G401.6 (cell line): ENCODE data around the gene POU4F2.

Experiments used
- FAIRE-seq: peaks from 2 replicates; lab custom pipeline; 2012; peaks lifted over from hg19 to GRCh38; lab: Jason Lieb, UNC

Gene POU4F2, protein sequence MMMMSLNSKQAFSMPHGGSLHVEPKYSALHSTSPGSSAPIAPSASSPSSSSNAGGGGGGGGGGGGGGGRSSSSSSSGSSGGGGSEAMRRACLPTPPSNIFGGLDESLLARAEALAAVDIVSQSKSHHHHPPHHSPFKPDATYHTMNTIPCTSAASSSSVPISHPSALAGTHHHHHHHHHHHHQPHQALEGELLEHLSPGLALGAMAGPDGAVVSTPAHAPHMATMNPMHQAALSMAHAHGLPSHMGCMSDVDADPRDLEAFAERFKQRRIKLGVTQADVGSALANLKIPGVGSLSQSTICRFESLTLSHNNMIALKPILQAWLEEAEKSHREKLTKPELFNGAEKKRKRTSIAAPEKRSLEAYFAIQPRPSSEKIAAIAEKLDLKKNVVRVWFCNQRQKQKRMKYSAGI

DNA sequence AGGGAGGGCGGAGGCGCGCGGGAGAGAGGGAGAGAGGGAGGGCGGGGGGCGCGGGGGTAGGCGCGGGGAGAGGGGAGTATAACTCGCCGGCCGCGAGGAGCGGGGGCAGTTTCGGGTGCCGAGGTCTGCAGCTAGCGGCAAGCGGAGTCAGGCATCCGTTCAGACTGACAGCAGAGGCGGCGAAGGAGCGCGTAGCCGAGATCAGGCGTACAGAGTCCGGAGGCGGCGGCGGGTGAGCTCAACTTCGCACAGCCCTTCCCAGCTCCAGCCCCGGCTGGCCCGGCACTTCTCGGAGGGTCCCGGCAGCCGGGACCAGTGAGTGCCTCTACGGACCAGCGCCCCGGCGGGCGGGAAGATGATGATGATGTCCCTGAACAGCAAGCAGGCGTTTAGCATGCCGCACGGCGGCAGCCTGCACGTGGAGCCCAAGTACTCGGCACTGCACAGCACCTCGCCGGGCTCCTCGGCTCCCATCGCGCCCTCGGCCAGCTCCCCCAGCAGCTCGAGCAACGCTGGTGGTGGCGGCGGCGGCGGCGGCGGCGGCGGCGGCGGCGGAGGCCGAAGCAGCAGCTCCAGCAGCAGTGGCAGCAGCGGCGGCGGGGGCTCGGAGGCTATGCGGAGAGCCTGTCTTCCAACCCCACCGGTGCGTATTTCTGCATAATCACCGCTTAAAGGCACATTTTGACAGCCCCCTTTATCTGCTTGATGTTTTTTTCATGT is at the start of gene POU4F2:
Gene POU4F2 (plus strand): TSS at position 108 of the 720 bp plus-strand sequence. CDS start 248 bp downstream, at position 356.
- FAIRE-seq: no peak

GRCh38 chr4:146590801-146591200 is 47.9 kb upstream of the POU4F2 start:
- no peak for FAIRE-seq

- FAIRE-seq: no peak
These were observed 46.7 kb upstream of the POU4F2 start for GRCh38 chr4:146592019-146592418.

DNA sequence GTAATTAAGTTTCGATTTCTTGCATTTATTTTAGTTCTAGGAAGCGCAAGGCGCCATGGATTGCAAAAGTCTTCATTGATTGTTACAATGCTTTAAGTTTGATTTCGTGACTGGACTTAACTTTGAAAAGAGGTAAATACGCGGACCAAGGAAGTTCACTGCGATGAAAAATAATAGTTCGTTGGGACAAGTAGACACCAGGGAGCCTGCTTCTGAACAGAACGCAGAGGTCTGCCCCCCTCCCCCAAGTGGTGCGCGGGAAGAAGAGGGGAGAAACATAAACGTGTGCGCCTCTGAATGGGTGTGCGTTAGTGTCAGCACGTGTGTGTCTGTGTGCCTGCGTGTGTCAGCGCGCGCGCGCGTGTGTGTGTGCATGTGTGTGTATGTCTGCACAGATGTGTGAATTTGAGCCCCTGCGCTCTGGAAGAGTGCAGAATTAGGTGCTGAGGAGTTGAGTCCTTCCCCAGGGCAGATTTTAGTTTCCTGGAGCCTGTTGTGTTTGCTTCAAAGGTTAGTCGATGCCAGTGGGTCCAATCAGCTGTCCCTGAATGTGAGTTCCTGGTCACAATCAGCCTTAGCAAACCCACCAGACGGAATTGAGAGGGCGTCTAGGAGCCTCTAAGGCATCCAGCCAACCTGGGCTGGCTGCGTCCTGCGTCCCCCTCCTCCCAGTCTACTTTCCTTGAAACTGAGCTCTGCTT is 5.8 kb upstream of the POU4F2 start:
- FAIRE-seq: no peak

- FAIRE-seq: no peak
These were observed 5.3 kb upstream of the POU4F2 start for GRCh38 chr4:146633471-146633800.

- FAIRE-seq: no peak
These were observed 3.9 kb upstream of the POU4F2 start for GRCh38 chr4:146634825-146635224.

DNA sequence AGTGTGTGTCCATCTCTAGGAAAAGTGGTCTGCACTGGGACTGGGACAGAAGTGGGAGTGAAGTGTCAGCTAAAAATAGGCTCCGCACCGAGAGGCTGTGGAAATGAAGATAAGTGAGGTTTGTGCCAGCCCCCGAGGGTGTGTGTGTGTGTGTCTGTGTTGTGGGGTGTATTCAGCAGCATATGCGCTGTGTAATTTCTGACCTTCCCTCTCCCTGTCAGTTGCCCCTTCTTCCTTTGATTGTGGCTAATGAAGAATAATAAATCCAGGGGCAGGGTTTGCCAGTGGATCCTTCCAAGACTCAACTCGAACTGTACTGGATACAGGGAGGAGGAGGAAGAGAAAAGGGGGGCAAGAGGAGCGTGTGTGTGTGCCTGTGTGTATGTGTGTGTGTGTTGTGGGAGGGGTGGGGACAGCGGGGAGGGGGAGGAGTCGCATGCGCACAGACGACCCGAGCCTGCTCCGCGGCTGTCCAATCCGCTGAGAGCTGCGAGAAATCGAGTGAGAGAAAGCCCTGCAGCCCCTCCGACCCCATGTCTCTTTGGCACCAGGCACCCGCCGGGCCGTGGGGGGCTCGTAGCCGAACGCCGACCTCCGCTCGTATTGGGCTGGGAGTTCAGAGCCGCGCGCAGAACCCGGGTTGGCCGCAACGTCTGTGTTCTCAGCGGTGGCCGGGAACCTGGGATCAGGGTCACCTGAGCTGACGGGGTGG is 916 bp upstream of the POU4F2 start:
- no peak for FAIRE-seq

DNA sequence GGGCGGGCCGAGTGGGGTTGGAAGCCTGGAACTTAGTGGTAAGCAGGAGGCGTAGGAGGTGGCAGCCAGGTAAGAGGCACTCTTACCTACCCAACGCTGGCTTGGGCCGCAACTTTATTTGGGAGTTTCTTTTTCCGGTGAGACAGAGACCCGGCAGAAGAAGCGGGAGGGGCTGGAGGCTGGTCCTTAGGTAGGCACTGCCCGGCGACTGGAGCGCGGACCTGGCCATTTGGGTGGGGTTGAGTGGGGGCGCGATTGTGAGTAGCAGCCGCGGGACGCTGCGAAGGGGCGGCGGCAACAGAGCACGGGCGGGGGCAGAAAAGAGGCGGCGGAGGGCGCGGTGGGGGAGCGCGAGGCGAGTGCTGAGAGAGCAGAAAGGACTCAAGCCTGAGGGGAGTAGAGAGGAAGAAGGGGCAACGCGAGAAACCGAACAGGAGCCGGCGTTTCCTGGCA is 334 bp upstream of the POU4F2 start:
- FAIRE-seq: no peak

GRCh38 chr4:146639506-146639932 is 826 bp downstream of the POU4F2 start:
- no peak for FAIRE-seq

DNA sequence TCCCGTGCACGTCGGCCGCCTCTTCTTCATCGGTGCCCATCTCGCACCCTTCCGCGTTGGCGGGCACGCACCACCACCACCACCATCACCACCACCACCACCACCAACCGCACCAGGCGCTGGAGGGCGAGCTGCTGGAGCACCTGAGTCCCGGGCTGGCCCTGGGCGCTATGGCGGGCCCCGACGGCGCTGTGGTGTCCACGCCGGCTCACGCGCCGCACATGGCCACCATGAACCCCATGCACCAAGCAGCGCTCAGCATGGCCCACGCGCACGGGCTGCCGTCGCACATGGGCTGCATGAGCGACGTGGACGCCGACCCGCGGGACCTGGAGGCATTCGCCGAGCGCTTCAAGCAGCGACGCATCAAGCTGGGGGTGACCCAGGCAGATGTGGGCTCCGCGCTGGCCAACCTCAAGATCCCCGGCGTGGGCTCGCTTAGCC is 1.4 kb downstream of the POU4F2 start:
- FAIRE-seq: no peak

GRCh38 chr4:146640465-146641061 is 1.9 kb downstream of the POU4F2 start:
- FAIRE-seq: no peak

GRCh38 chr4:146641762-146642161 is 3.1 kb downstream of the POU4F2 start:
- FAIRE-seq: no peak

DNA sequence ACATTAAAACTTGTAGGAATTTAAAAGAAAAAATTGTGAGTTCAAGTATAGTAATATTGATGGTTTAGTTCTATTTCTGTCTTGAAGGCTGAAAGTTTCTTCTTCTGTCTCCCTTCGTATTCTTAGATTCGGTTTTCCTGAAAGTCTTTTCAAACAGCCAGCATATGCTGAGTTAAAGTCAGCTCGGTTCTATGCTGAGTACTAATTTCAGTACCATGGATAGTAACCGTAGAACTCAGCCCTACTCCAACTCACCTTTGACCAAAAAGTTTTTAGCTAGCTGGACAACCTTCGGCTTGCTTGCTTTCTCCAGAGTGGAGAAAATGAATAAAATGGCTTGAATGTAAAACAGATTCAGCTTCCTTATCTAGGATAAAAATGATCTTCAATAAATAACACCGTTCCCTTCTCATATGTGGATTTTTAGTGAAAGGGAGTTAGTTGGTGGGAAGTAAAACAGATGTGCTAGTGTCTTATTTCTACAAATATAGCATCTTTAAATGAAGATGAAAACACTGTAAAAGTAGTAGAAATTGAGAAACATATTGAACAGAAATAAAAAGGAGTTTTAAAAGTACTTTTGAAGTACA is 5.2 kb downstream of the POU4F2 start:
- FAIRE-seq: no peak

GRCh38 chr4:146645921-146646320 is 7.2 kb downstream of the POU4F2 start:
- no peak for FAIRE-seq

DNA sequence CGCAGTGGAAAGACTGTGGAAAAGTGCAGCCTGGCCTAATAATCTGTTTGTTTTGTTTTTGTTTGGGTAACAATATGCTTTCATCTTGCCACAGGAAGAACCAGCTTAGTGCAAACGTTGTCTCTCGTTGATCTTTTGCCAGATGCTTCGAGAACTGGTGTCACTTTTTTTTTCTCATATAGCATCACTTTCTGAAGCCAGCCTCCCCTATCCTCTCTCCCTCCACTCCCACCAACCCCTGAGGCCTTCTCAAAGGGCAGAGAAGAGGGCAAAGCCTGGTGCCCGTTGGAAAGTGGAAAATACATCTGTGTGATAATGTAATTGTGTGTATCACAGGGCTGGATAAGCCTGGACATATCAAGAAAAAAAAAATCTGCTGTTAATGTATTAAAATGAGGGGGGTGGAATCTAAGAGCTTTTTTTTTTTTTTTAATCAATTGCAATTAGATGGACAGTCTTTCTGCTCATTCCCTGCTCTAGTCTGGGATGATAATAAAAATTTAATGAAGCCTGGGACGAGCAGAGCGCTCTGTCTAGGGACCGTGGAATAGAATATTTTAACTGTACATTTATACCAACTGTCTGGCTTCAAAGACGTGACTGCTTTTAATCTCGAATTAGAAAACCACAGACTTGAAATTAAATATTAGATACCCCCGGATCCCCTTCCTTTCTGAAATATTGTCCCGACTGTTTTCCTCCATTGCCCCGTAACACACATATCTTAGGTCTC is 8.1 kb downstream of the POU4F2 start:
- no peak for FAIRE-seq

DNA sequence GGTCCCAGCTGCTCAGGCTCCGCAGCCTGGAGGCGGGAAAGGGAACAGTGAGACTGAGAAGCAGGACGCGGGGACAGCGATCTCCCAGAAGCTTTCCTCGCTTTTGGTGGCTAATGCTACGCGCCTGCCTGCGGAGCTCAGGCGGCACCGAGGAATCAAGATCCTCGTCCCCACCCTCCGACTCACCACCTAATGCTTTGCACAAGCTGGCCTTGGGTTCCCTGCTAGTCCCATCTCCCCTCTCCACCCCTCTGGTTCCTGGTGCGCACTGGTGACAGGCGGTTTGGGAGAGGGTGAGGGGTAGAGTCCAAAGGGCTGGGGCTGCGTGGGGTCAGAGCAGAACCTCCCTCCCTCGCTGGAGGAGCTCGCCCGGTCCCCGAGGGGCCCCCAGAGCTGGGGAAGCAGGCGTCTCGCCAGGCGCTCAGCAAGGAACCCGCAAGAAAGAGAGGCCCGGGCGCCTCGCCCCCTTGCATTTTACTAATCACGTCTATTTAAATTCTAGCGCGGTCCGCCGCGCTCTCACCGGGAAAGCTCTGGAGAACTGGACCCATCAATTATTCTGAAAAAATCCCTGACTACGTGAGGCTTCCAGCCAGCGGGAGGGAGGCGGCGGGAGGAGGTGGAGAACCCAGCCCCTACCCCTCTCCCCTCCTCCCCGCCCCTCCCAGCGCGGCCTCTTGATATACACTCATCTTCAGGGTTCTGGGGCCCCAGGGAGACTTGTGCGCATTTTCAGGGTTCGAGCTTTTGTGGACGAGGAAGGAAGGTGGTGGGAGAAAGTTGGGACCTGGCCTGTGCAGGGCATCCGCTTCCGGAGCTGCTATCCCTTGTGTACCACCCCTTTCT is 9.1 kb downstream of the POU4F2 start:
- FAIRE-seq: no peak

GRCh38 chr4:146648461-146648783 is 9.7 kb downstream of the POU4F2 start:
- FAIRE-seq: no peak

DNA sequence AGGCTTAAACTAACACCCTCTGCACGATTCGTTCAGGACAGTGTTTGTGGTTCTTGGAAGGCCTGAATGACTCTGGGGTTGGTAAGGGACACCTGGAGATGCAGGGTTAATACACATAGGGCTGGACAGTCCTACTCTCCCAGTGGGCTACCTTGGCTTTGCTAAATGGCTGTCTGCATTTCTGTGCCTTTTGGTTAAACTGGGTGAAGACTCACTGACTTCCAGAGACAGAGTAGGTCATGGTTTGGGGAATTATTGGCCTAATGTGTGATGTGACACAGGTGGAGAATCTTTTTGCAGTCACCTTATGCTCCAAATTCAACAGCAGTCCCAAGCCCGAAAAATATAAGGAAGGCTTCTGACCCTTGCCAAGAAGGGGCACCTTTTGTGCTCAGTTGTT is 10.5 kb downstream of the POU4F2 start:
- no peak for FAIRE-seq

DNA sequence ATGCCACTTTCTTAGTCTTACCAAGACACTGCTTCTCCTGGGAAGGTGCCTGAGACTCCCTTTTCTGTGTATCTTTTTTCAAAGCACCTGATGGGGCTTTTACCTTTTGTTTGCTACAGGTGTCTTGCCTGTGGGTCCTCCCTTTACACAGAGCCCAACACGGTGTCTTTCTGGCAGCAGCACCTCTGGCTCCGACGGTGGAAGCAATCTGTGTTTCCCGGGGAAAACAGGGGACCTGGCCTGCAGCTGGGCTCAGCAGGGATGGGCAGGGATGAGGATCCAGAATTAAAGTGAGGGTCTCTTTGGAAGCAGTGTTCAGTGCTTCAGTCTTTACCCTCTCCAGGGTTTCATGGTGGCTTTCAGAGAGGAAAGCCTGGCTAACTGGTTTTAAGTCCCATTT is 11.3 kb downstream of the POU4F2 start:
- no peak for FAIRE-seq
